IPS-18c (cell line): Measurements from ENCODE around the gene GSTP1.
"Not testable (repeated sequence)": the region's sequence is repeated elsewhere in the genome, so short reads cannot be mapped to it uniquely, and the experiment has no call there.

Source experiments
- H3K4me3 ChIP-seq: 2 replicates; pipeline ENCODE4 v1.7.0; 2013; ENCODE audit warnings: low read depth, mild to moderate bottlenecking, low read length, moderate library complexity; ENCODE audit not compliant: insufficient read depth
- H3K9me3 ChIP-seq: one replicate; pipeline ENCODE4 v1.6.1; 2013; ENCODE audit warnings: mild to moderate bottlenecking, low read length, moderate library complexity; ENCODE audit not compliant: control insufficient read depth, insufficient read depth

The GSTP1 gene

GRCh38 chr11:67585911-67586310 is 2.3 kb downstream of the GSTP1 start:
- no peaks in the 10 kb centered on the region for H3K9me3 ChIP-seq
- H3K4me3 ChIP-seq, result peak overlapping the region; percentile 86; the same call in 1 of the 2 replicates

DNA sequence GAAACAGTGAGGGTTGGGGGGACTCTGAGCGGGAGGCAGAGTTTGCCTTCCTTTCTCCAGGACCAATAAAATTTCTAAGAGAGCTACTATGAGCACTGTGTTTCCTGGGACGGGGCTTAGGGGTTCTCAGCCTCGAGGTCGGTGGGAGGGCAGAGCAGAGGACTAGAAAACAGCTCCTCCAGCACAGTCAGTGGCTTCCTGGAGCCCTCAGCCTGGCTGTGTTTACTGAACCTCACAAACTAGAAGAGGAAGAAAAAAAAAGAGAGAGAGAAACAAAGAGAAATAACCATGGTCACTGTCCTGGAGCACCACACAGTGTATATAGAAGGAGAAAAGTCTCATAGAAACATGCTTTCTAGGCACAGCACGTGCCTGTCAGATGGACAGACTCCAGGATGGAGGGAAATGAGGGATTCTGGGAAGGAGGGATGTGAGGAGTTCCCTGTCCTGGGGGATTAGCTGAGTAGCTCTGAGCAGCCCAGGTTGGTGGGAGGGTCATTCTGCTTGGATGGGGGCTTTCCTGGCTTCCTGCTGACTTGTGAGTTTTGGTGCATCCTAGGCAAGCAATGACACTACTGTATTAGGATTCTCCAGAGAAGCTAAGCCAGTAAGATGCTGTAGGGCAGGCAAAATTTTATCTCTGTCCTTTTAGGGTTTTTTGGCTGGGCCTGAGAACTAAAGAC is 3.1 kb downstream of the GSTP1 start:
- Histone ChIP-seq H3K4me3 (no peak overlapping the region), H3K9me3 (no peaks in the 10 kb centered on the region)

GRCh38 chr11:67588136-67588503 is 4.5 kb downstream of the GSTP1 start:
- H3K9me3 ChIP-seq, result no peaks in the 10 kb centered on the region
- no peak overlapping the region for H3K4me3 ChIP-seq

DNA sequence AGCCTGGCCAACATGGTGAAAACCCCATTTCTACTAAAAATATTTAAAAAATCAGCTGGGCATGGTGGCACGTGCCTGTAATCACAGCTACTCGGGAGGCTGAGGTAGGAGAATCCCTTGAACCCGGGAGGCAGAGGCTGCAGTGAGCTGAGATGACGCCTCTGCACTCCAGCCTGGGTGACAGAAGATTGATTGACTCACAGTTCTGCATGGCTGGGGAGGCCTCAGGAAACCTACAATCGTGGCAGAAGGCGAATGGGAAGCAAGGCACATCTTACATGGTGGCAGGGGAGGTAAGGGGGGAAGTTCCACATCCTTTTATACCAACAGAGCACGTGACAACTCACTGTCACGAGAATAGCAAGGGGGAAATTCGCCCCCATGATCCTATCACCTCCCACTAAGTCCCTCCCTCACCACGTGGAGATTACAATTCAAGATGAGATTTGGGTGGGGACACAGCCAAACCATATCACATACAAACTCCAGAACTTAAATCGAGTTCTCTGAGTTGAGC is 5.3 kb downstream of the GSTP1 start:
- H3K9me3 ChIP-seq, H3K4me3 ChIP-seq: not testable (repeated sequence)

DNA sequence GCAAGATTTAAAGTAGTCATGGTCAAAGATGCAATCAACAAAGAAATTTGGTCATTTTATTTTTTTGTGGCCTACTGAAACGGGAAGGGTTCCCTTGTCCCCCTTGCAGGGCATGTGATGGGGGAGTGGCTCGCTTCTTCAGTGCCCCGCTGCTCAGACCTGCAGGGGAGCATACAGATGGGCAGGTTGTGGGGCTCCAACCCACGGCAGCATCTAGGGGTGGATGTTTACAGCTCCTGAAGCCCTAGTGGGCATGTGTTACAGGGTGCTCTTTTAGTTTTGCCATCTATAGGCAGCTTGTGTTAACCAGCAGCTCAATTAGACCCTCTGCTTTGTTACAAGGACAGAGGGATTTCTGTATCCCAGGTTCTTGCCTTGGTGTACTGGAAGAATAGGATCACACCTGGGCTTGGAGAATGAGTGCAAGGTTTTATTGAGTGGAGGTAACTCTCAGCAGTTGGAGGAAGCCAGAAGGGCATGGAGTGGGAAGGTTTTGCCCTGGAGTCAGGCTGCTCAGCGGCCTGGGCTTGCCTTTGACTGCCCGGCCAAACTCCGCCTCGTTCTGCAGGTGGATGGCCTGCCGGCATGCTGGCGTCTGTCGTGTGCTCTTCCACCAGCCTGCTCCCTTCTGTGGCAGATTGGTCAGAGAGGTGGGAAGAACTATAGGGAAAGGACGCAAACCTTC is 9.4 kb downstream of the GSTP1 start:
- no peak overlapping the region; the same call in 1 of the 2 replicates for H3K4me3 ChIP-seq
- peaks cover 3% of the 10 kb centered on the region for H3K9me3 ChIP-seq

GRCh38 chr11:67593565-67593905 is 9.9 kb downstream of the GSTP1 start:
- Histone ChIP-seq H3K4me3 (no peak overlapping the region), H3K9me3 (peaks cover 3% of the 10 kb centered on the region)

DNA sequence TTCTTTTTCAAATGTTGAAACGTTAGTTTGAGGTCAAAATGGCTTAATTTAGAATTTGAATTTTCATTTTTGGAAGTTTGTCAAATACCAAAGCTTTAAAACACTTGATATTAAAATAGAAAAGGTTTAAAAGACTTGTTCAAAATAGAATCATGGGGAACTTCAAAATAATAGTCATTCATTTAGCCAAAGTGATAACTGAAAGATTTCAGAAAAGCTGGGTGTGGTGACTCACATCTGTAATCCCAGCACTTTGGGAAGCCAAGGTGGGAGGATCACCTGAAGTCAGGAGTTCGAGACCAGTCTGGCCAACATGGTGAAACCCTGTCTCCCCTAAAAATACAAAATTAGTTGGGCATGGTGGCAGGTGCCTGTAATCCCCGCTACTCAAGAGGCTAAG is 10.9 kb downstream of the GSTP1 start:
- peaks cover 3% of the 10 kb centered on the region for H3K9me3 ChIP-seq
- H3K4me3 ChIP-seq, result no peak overlapping the region

- Histone ChIP-seq H3K4me3 (peak overlapping the region; percentile 24; the same call in 1 of the 2 replicates), H3K9me3 (peaks cover 3% of the 10 kb centered on the region)
Measured at GRCh38 chr11:67596753-67597300, 13.2 kb downstream of the GSTP1 start.

GRCh38 chr11:67597458-67597857 is 13.8 kb downstream of the GSTP1 start:
- not testable (repeated sequence) for H3K9me3 ChIP-seq

DNA sequence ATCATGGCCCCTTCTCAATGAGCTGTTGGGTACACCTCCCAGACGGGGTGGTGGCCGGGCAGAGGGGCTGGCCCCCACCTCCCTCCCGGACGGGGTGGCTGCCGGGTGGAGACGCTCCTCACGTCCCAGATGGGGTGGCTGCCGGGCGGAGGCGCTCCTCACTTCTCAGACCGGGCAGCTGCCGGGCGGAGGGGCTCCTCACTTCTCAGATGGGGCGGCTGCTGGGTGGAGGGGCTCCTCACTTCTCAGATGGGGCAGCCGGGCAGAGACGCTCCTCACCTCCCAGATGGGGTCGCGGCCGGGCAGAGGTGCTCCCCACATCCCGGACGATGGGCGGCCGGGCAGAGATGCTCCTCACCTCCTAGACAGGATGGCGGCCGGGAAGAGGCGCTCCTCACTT is 14.4 kb downstream of the GSTP1 start:
- not testable (repeated sequence) for H3K9me3 ChIP-seq, H3K4me3 ChIP-seq

More at GRCh38 chr11:67597458-67597857, 13.8 kb downstream of the GSTP1 start:
- not testable (repeated sequence) for H3K4me3 ChIP-seq

GRCh38 chr11:67599149-67599548 is 15.5 kb downstream of the GSTP1 start:
- Histone ChIP-seq H3K9me3 (peaks cover 3% of the 10 kb centered on the region), H3K4me3 (no peak overlapping the region)

GRCh38 chr11:67600324-67601029 is 16.9 kb downstream of the GSTP1 start:
- Histone ChIP-seq H3K4me3 (no peak overlapping the region), H3K9me3 (peaks cover 3% of the 10 kb centered on the region)

GRCh38 chr11:67601098-67601497 is 17.5 kb downstream of the GSTP1 start:
- H3K9me3 ChIP-seq, result peaks cover 3% of the 10 kb centered on the region
- H3K4me3 ChIP-seq, result no peak overlapping the region; the same call in 1 of the 2 replicates

DNA sequence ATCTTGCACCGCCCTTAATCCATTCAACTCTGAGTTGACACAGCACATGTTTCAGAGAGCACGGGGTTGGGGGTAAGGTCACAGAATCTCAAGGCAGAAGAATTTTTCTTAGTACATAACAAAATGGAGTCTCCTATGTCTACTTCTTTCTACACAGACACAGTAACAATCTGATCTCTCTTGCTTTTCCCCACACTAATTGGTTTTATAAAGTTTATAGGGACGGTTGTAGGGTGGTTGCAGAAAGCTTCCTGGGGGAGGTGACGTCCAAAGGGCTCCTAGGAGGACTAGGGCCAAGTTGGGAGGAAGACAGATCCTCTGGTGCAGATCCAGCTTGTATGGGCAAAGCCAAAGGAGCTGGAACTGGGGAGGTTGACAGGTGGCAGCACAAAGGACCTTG is 20.5 kb downstream of the GSTP1 start:
- H3K9me3 ChIP-seq, result not testable (repeated sequence)

DNA sequence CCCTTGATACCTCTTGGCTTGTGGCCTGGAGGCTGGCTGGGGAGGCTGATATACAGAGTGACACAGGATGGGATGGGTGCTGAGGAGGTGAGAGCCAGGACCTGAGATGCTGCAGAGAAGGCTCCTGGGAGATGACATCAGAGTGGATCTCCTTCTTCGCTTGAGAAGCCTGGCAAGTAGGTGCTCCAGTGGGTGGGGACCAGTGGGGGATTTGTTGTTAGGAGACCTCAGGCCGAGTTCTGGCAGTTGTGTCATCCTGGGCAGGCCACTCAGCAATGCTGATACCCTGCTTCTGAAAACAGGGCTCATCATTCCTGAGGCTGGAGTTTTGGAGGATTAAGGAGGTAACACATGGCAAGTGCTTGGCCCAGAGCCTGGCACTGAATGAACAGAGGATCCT is 21.2 kb downstream of the GSTP1 start:
- Histone ChIP-seq H3K4me3 (peak overlapping the region; percentile 21; the same call in 1 of the 2 replicates), H3K9me3 (no peaks in the 10 kb centered on the region)

More for the DNA sequence above, 20.5 kb downstream of the GSTP1 start:
- H3K4me3 ChIP-seq, result not testable (repeated sequence)

- no peaks in the 10 kb centered on the region for H3K9me3 ChIP-seq
- H3K4me3 ChIP-seq, result peak overlapping the region; percentile 21; the same call in 1 of the 2 replicates
Measured at GRCh38 chr11:67605231-67606011, 21.8 kb downstream of the GSTP1 start.

DNA sequence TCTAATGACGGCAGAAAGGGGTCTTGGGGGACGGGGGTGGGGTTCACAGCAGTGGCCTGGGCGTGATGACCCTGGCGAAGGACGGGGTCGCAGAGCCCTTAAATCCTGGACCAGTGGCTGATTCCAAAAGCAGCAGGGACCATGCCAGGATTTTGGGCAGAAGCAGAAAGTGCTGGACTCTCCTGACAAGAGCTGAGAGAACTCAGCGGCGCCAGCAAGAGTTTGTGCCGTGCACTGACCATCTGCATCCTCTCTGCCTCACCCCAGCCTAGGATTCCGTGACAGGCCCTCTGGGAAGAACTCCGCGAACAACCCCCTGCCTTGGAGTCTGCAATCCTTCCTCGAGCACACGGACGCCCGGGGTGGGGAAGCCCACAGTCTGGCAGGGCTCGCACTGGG is 22.5 kb downstream of the GSTP1 start:
- peak overlapping the region; percentile 97 for H3K4me3 ChIP-seq

More for the DNA sequence above, 22.5 kb downstream of the GSTP1 start:
- H3K9me3 ChIP-seq, result no peaks in the 10 kb centered on the region
